ENCODE data around the gene TRIM10.

TRIM10 gene

DNA sequence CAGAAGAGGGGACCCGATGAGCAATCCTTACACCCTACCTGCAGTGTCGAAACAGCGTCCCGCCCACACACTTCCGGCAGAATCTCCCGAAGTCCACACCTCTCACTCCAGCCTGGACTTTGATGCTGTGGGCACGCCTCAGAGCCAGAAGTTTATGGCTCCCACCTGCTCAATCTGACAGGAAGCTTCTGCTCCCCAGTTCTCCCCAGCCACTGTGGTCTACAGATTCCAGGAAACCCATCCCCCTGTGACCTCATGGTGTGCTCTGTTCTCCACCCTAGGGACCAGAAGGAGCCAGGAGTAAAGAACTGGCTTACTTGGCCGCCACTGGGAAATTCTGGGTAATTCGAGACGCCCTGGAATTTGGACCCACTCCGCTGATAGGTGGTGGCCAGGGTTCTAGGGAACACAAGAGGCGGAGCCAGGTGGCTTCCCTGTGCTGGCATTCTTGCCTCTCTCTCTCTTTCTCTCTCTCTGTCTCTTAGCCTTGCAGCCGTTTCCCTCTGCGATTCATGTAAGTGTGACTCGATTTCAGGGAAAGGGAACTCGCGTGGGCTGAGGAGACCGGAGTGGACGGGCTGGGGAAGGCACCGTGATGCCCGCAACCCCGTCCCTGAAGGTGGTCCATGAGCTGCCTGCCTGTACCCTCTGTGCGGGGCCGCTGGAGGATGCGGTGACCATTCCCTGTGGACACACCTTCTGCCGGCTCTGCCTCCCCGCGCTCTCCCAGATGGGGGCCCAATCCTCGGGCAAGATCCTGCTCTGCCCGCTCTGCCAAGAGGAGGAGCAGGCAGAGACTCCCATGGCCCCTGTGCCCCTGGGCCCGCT is 2.3 kb upstream of the TRIM10 start, which contains the start of gene TRIM15:
TSS of gene TRIM15 (plus strand) at position 457 of the 828 bp plus-strand sequence. CDS start at position 596, 139 bp downstream.
- TF ChIP-seq, protein P1, sequence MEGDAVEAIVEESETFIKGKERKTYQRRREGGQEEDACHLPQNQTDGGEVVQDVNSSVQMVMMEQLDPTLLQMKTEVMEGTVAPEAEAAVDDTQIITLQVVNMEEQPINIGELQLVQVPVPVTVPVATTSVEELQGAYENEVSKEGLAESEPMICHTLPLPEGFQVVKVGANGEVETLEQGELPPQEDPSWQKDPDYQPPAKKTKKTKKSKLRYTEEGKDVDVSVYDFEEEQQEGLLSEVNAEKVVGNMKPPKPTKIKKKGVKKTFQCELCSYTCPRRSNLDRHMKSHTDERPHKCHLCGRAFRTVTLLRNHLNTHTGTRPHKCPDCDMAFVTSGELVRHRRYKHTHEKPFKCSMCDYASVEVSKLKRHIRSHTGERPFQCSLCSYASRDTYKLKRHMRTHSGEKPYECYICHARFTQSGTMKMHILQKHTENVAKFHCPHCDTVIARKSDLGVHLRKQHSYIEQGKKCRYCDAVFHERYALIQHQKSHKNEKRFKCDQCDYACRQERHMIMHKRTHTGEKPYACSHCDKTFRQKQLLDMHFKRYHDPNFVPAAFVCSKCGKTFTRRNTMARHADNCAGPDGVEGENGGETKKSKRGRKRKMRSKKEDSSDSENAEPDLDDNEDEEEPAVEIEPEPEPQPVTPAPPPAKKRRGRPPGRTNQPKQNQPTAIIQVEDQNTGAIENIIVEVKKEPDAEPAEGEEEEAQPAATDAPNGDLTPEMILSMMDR (IDR thresholded peaks at IDR 0.05; ENCODE audit: low read depth, low read length), result no peak
- no peak for DNase-seq (ENCODE audit: extremely low read depth, low read depth)

DNA sequence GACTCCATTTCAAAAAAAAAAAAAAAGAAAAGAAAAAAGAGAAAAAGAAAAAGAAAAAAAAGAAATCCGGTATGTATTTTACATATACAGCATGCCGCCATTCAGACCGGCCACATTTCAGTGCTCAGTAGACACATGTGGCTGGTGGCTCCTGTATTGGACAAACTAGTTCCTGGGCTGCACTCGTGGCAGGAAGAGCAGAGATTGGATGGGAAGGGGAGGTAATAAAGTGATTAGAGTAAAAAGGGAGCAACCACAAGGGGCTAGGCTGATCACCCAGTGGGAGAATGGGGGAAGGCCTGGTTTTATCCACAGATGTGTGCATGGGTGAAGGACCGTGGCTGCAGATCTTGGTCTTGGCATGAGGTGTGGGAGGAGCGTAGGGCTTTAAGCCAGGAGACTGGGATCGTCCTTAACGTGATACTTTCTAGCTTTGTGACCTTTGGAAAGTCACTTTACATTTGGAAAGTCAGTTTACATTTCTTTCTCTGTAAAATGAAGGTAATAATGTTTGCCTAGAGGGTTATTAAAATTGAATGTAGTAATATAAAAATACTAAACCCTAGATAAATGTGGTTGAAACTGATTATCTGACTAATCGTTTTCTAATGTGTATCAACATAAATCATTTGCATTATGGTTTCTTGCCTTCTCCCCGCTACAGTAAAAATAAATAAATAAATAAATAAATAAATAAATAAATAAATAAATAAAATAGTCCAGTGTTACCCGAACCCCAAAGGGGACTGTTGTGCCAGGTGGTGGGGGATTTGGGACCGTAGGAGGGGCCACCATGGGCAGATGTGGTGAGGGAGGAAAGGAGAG is 1.5 kb upstream of the TRIM10 start:
- TF ChIP-seq, protein P1 (IDR thresholded peaks at IDR 0.05; ENCODE audit: low read depth, low read length), result no peak
- DNase-seq (ENCODE audit: extremely low read depth, low read depth), result no peak

DNA sequence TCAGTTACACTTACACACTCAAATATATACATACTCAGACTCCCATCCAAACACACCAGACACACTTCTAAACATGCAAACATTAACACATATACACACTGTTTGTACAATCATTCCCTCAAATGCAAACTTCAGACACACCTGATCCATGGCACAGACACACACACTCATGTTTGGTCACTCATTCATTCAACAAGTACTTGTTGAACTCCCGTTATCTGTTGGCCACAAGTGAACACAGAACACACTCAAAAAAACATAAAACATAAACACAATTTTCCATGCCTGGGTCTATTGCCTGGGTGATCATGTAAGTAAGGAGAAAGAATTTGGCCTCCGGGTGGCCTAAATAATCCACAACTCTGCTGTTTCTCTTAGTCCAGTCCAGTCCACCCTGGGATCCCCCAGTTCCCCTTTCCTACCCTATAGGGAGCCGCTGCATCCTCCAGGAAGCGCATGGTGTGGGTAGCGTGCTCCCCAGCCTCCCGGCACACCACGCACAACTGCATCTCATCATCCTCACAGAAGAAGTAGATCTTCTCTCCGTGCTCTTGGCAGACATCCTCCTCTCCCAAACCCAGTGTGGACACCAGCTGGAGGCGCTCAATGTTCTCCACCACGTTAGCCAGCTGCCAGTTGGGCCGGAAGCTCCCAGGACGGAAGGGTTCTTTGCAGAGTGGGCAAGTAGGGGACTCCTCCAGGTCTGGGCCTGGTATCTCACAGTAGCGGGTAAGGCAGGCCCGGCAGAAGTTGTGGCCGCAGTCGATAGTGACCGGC is 815 bp downstream of the TRIM10 start:
- no peak for DNase-seq (ENCODE audit: extremely low read depth, low read depth)
- TF ChIP-seq, protein P1 (IDR thresholded peaks at IDR 0.05; ENCODE audit: low read depth, low read length), result no peak

DNA sequence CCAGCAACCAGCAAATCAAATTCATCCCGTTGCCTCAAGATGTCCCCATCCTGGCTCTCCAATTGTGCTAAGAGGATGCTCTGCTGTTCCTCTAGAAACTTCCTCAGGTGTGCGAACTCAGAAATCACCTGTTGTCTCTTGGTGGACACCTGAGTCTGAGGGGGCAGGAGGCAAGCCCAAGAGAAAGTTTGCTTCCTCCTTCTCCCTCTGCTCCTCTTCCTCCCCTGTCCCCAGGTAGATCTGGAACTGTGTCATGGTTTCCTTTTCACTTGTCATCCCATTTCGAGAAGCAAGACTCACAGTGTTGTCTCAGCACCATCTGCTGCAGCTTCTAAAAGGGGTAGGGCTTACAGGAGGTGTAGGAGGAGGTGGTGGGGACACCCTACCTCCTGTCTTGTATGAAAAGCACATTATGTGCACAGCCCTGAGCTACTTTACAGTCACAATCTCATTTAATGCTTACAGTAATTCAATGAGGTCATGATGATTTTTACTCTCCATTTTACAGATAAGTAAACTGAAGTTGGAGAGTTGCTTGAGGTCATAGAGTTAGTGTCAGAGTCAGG is 2.5 kb downstream of the TRIM10 start:
- TF ChIP-seq, protein P1 (IDR thresholded peaks at IDR 0.05; ENCODE audit: low read depth, low read length), result no peak
- DNase-seq (ENCODE audit: extremely low read depth, low read depth), result no peak

DNA sequence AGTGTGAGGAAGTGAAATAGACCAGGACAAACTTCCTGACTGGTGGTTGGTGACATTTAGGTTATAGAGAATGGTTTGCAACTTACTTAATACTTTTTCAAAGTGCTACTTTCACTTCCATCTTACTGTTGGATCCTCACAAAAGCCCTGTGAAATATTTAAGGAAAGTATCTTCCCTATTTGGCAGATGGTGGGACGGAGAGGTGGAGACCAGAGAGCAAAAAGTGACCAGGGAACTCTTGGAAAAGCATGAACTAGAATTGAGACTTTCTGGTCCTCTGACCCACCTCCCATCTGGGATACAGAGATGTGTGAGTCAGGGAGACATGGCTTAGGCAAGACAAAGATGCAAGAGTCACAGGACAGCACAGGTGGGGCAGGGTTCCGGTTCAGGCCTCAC is 3.0 kb downstream of the TRIM10 start:
- TF ChIP-seq, protein P1 (IDR thresholded peaks at IDR 0.05; ENCODE audit: low read depth, low read length), result no peak

DNA sequence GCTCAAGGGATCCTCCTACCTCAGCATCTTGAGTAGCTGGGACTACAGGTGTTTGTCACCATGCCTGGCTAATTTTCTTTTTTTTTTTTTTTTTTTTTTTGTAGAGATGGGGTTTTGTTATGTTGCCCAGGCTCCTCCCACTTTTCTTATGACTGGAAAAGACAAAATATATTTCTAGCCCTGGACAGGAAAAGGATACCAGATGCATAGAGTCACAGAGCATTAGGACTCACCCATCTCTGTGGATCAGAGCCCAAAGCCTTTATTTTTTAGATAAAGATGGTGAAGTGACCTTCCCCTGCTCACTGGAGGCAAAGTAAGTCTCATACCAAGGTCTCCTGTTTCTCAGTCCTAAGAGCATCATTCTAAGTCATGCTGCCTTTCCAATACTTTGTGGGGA is 3.4 kb downstream of the TRIM10 start:
- DNase-seq (ENCODE audit: extremely low read depth, low read depth), result no peak
- TF ChIP-seq, protein P1 (IDR thresholded peaks at IDR 0.05; ENCODE audit: low read depth, low read length), result no peak

More for the DNA sequence above, 3.0 kb downstream of the TRIM10 start:
- DNase-seq (ENCODE audit: extremely low read depth, low read depth), result no peak

Data from AG09319 (cell line).